Omental fat pad (tissue), 4 donors: ENCODE results near the gene ARHGAP44. TPM values are rescaled to one million over a fixed set of nuclear protein-coding genes. Genes with fewer than 3 reads are reported as not detected.

ENCODE experiments used
- ATAC-seq: fragments of 150-250 bp; one replicate; pipeline ENCODE4 v1.9.1; 2016; ENCODE audit warnings: mild to moderate bottlenecking, moderate library complexity; ENCODE audit not compliant: low FRiP score
- DNase-seq: peaks from one replicate; pipeline ENCODE4 v3.0.0-alpha.2; 2019; ENCODE audit warnings: low spot score
- CTCF ChIP-seq, 3 donors: fragments of 450-650 bp; IDR thresholded peaks; one replicate each; pipeline ENCODE4 v1.5.1; 2016 to 2017; ENCODE audit warnings: antibody characterized with exemption in 3 of 3, mild to moderate bottlenecking in 3 of 3, moderate library complexity in 2 of 3
- total RNA-seq, 4 donors: library from RNA; depleted of rRNA; stranded (reverse); fragments of >200 nt; gene quantifications; one replicate each; pipeline ENCODE4 v1.1.0, GENCODE V29; 2016

The ARHGAP44 gene
- total RNA-seq, 4 donors from 2014 or later: 3.6 to 22.5 (median 7.2) TPM

- DNase-seq (no peak), ATAC-seq (no peak)
- TF ChIP-seq CTCF (IDR thresholded peaks at IDR 0.05): no peak
These were observed 201.6 kb downstream of the ARHGAP44 start for GRCh38 chr17:12990926-12991325.

GRCh38 chr17:12992676-12993075 lies 203.4 kb downstream of the ARHGAP44 start:
- DNase-seq (no peak), ATAC-seq (no peak)
- TF ChIP-seq CTCF (IDR thresholded peaks at IDR 0.05): no peak

- no peak for ATAC-seq
These were observed 204.3 kb downstream of the ARHGAP44 start for GRCh38 chr17:12993631-12994030.

GRCh38 chr17:12994341-12995074 lies 205.2 kb downstream of the ARHGAP44 start:
- no peak for ATAC-seq
- TF ChIP-seq CTCF (IDR thresholded peaks at IDR 0.05): no peak
- DNase-seq: no peak

More at GRCh38 chr17:12993631-12994030, 204.3 kb downstream of the ARHGAP44 start:
- DNase-seq: no peak
- no peak for TF ChIP-seq CTCF (IDR thresholded peaks at IDR 0.05)

- no peak for DNase-seq
- no peak for TF ChIP-seq CTCF (IDR thresholded peaks at IDR 0.05)
- no peak for ATAC-seq
These were observed 206.0 kb downstream of the ARHGAP44 start for GRCh38 chr17:12995106-12995895.

GRCh38 chr17:12995896-12996295 lies 206.6 kb downstream of the ARHGAP44 start:
- TF ChIP-seq CTCF (IDR thresholded peaks at IDR 0.05): no peak
- ATAC-seq (no peak), DNase-seq (no peak)
